ENCODE data around the gene RIOK2.

The RIOK2 gene

DNA sequence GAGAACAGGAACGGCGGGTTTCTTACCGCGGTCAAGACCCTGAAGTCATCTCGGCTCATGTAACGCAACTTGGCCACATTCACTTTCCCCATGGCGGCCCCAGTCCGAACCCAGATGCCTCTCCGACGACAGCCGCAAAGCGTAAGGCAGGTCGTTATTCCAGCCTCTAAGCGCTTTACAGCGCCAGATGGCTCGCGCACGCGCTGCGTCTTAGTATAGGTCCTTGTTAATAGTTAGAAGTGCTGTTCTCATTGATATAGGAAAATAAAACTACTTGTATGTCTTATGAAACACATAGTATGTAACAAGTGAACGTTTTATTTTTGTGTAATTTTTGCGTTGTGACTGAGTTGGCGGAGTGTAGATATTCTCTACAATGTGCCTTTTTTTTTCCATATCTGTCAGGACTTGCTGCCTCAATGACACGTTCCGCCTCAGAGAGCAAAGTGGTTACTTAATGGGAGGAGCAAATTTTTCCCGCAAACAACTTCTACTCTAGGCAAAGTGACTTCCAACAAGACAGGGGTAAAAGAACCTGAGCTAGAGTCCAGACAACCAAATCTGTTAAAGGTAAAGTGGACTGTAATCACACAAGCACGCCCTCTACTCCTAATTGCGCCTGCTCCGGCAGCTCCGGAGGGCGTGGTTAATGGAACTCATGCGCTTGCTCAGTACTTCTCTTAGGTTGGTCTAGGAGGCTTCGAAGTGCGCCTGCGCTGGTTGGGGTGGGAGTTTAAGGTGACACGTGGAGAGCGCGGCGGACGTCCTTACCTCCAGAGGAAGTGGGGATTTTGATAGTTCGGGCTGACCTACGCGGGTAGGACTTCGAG is at the start of gene RIOK2:
Gene RIOK2 (minus strand): TSS at position 148 of the 830 bp plus-strand sequence. CDS start 56 bp downstream, at position 92.
- TF ChIP-seq, protein P1, sequence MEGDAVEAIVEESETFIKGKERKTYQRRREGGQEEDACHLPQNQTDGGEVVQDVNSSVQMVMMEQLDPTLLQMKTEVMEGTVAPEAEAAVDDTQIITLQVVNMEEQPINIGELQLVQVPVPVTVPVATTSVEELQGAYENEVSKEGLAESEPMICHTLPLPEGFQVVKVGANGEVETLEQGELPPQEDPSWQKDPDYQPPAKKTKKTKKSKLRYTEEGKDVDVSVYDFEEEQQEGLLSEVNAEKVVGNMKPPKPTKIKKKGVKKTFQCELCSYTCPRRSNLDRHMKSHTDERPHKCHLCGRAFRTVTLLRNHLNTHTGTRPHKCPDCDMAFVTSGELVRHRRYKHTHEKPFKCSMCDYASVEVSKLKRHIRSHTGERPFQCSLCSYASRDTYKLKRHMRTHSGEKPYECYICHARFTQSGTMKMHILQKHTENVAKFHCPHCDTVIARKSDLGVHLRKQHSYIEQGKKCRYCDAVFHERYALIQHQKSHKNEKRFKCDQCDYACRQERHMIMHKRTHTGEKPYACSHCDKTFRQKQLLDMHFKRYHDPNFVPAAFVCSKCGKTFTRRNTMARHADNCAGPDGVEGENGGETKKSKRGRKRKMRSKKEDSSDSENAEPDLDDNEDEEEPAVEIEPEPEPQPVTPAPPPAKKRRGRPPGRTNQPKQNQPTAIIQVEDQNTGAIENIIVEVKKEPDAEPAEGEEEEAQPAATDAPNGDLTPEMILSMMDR (IDR thresholded peaks at IDR 0.05): no peak
- peaks cover 14% of the 10 kb centered on the region for H3K27me3 Mint-ChIP-seq (ENCODE audit: low read depth, poor library complexity)
- DNase-seq: peak; percentile 87
- H3K9me3 Mint-ChIP-seq: peaks cover 21% of the 10 kb centered on the region
- peaks cover 35% of the 10 kb centered on the region for H3K36me3 Mint-ChIP-seq (ENCODE audit: low read depth)
- peaks cover 26% of the 10 kb centered on the region for H3K4me1 Mint-ChIP-seq
- H3K27ac Mint-ChIP-seq: peak within 1 kb of the TSS; percentile 100
- peak within 1 kb of the TSS; percentile 97 for H3K4me3 Mint-ChIP-seq

DNA sequence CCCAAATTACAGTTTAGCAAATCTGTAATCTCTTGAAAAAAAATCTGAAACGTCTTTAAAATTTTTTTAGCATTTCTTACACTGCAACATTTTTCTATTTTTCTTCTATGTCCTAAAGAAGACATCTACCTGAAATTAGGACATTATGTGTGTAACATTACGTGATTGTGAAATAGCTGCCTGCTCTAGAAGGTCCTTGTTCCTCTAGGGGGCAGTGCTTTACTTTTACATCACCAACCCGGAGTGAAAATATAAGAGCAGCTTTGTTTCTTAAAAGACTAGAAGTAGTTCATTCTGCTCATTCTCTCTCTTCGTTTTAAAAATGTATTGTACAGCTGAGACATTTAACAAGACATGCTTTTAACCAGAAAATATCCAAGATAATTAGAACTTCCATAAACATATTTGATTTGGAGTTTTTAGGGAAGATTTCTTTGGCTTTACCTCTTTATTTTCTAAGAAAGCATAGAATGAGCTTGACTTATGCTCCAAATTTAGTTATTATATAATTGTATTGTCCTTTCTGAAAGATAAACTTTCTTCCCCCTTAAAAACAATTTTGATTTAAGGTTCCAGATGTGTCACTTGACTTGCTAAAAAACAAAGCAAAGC is 48.1 kb upstream of the RIOK2 start:
- TF ChIP-seq, protein P1 (IDR thresholded peaks at IDR 0.05): peak; percentile 74
- H3K27ac Mint-ChIP-seq: no peak overlapping the region
- H3K4me3 Mint-ChIP-seq: no peak overlapping the region
- peak; percentile 25 for DNase-seq
- H3K27me3 Mint-ChIP-seq (ENCODE audit: low read depth, poor library complexity): no peaks in the 10 kb centered on the region
- H3K4me1 Mint-ChIP-seq: no peaks in the 10 kb centered on the region
- peaks cover 17% of the 10 kb centered on the region for H3K9me3 Mint-ChIP-seq
- no peaks in the 10 kb centered on the region for H3K36me3 Mint-ChIP-seq (ENCODE audit: low read depth)

DNA sequence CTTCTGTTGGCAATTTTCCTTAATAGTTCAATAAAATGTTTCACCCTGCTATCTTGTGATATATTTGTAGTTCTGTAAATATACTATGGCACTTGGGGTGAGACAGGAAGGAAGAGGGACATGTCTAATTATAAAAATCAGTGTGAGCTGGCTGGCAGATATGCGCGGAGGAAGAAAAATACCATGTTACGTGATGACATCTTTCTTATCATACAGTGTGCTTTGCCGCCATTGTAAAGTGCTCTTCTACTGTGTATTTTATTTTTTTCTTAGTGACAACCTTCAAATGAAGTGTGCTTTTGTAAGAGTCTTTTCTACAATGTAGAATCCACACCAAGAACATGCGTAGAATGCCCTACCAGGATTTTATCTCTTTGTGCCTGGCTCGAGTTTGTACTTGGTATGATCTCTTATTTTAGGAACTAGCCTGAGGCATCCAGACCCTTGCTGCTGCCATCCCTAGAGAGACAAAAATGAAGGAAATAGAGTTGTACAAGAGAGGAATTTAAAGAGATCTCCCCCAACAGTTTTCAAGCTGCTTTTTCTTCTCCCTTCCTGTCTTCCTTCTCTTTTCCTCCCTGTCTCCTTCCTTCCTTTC is 46.7 kb upstream of the RIOK2 start:
- no peak for DNase-seq
- Mint-ChIP-seq H3K36me3 (ENCODE audit: low read depth) (no peaks in the 10 kb centered on the region), H3K27ac (no peak overlapping the region), H3K27me3 (ENCODE audit: low read depth, poor library complexity) (no peaks in the 10 kb centered on the region), H3K4me3 (no peak overlapping the region), H3K4me1 (no peaks in the 10 kb centered on the region), H3K9me3 (peaks cover 6% of the 10 kb centered on the region)
- TF ChIP-seq, protein P1 (IDR thresholded peaks at IDR 0.05): no peak

DNA sequence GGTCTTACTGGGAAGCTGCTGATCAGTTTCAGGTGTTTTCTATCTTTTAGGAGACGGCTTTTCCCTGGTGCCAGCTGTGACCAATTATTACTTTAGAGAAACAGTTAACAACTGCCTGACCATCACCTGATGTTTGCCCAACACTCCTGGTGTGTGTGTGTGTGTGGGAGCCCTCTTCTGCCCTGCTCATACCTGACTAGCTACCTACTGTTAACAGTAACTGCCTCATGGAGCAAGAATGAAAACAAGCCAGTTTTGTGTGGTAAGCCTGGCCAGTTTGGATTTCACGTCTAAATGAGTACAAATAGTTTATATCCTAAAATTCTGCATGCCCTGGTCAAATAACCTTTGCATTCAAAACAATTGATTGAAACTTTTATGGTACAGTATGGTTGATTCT is 46.1 kb upstream of the RIOK2 start:
- TF ChIP-seq, protein P1 (IDR thresholded peaks at IDR 0.05): no peak
- Mint-ChIP-seq H3K4me3 (no peak overlapping the region), H3K27me3 (ENCODE audit: low read depth, poor library complexity) (no peaks in the 10 kb centered on the region), H3K27ac (peak overlapping the region; percentile 12), H3K4me1 (no peaks in the 10 kb centered on the region), H3K9me3 (peaks cover 2% of the 10 kb centered on the region), H3K36me3 (ENCODE audit: low read depth) (no peaks in the 10 kb centered on the region)
- DNase-seq: no peak

DNA sequence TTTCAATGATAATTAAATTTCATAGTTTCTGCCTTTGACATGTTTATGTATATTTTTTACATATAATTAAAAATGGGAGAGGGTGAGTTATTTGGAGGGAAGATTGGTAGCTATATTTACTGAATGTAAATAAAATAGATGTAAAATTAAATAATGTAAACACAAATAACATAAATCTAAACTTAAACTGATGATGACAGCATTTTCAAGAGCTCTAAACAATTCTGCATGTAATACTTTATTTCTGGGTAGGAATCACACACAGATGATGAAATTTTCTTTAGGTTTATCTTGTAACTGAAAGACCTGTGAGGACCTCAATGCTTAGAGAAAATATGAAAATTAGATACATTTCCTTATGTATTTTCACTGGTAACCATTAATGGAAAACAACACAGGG is 42.2 kb upstream of the RIOK2 start:
- no peaks in the 10 kb centered on the region for H3K27me3 Mint-ChIP-seq (ENCODE audit: low read depth, poor library complexity)
- no peaks in the 10 kb centered on the region for H3K36me3 Mint-ChIP-seq (ENCODE audit: low read depth)
- TF ChIP-seq, protein P1 (IDR thresholded peaks at IDR 0.05): no peak
- H3K9me3 Mint-ChIP-seq: no peaks in the 10 kb centered on the region
- DNase-seq: no peak
- no peak overlapping the region for H3K4me3 Mint-ChIP-seq
- H3K4me1 Mint-ChIP-seq: no peaks in the 10 kb centered on the region
- no peak overlapping the region for H3K27ac Mint-ChIP-seq
